NB4 (cell line): ENCODE measurements around the gene PFN3.

Experiments
- POLR2A ChIP-seq: IDR thresholded peaks from 2 replicates; pipeline ENCODE4 v1.6.1; 2011; ENCODE audit warnings: mild to moderate bottlenecking; ENCODE audit not compliant: insufficient read length; ENCODE audit errors: extremely low read depth
- TF ChIP-seq, protein P1 (sequence below): IDR thresholded peaks from one replicate; pipeline ENCODE4 v1.5.1; 2012; ENCODE audit warnings: low read depth, low read length

GRCh38 chr5:177380805-177381126 is 19.7 kb downstream of the PFN3 start:
- TF ChIP-seq POLR2A: no peak
- TF ChIP-seq, protein P1, sequence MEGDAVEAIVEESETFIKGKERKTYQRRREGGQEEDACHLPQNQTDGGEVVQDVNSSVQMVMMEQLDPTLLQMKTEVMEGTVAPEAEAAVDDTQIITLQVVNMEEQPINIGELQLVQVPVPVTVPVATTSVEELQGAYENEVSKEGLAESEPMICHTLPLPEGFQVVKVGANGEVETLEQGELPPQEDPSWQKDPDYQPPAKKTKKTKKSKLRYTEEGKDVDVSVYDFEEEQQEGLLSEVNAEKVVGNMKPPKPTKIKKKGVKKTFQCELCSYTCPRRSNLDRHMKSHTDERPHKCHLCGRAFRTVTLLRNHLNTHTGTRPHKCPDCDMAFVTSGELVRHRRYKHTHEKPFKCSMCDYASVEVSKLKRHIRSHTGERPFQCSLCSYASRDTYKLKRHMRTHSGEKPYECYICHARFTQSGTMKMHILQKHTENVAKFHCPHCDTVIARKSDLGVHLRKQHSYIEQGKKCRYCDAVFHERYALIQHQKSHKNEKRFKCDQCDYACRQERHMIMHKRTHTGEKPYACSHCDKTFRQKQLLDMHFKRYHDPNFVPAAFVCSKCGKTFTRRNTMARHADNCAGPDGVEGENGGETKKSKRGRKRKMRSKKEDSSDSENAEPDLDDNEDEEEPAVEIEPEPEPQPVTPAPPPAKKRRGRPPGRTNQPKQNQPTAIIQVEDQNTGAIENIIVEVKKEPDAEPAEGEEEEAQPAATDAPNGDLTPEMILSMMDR: no peak
